ENCODE data around the gene HUS1B.
"Not testable (repeated sequence)": the region's sequence is repeated elsewhere in the genome, so short reads cannot be mapped to it uniquely, and the experiment has no call there.

HUS1B gene

GRCh38 chr6:679282-679681 is 22.4 kb upstream of the HUS1B start:
- DNase-seq (ENCODE audit: low read depth in 2 of 2), result no peak

- DNase-seq (ENCODE audit: low read depth in 2 of 2), result no peak
These were observed 21.6 kb upstream of the HUS1B start for GRCh38 chr6:678520-678919.

GRCh38 chr6:677919-678318 is 21.0 kb upstream of the HUS1B start:
- DNase-seq (ENCODE audit: low read depth in 2 of 2), result no peak

GRCh38 chr6:674956-675355 is 18.1 kb upstream of the HUS1B start:
- DNase-seq (ENCODE audit: low read depth in 2 of 2), result no peak

- DNase-seq (ENCODE audit: low read depth in 2 of 2), result no peak
These were observed 17.5 kb upstream of the HUS1B start for GRCh38 chr6:674406-674805.

- no peak for DNase-seq (ENCODE audit: low read depth in 2 of 2)
These were observed 10.5 kb upstream of the HUS1B start for GRCh38 chr6:667253-667927.

GRCh38 chr6:665403-666267 is 8.7 kb upstream of the HUS1B start:
- no peak for DNase-seq (ENCODE audit: low read depth in 2 of 2)

GRCh38 chr6:663788-664187 is 6.9 kb upstream of the HUS1B start:
- DNase-seq (ENCODE audit: low read depth in 2 of 2), result not testable (repeated sequence)

- no peak for DNase-seq (ENCODE audit: low read depth in 2 of 2)
These were observed 3.0 kb upstream of the HUS1B start for GRCh38 chr6:659716-660581.

GRCh38 chr6:658244-658643 is 1.3 kb upstream of the HUS1B start:
- DNase-seq (ENCODE audit: low read depth in 2 of 2), result no peak

- no peak for DNase-seq (ENCODE audit: low read depth in 2 of 2)
These were observed 843 bp upstream of the HUS1B start for GRCh38 chr6:657743-658142.

- no peak for DNase-seq (ENCODE audit: low read depth in 2 of 2)
These were observed 2.8 kb downstream of the HUS1B start for GRCh38 chr6:654136-654535.

GRCh38 chr6:652865-653264 is 4.0 kb downstream of the HUS1B start:
- DNase-seq (ENCODE audit: low read depth in 2 of 2), result no peak

- DNase-seq (ENCODE audit: low read depth in 2 of 2), result no peak
These were observed 6.8 kb downstream of the HUS1B start for GRCh38 chr6:650098-650497.

GRCh38 chr6:642805-643204 is 14.1 kb downstream of the HUS1B start:
- DNase-seq (ENCODE audit: low read depth in 2 of 2), result no peak

- no peak for DNase-seq (ENCODE audit: low read depth in 2 of 2)
These were observed 15.5 kb downstream of the HUS1B start for GRCh38 chr6:641225-641985.

GRCh38 chr6:636488-636887 is 20.4 kb downstream of the HUS1B start:
- DNase-seq (ENCODE audit: low read depth in 2 of 2), result no peak

- DNase-seq (ENCODE audit: low read depth in 2 of 2), result no peak
These were observed 21.7 kb downstream of the HUS1B start for GRCh38 chr6:635233-635632.

- DNase-seq (ENCODE audit: low read depth in 2 of 2), result no peak
These were observed 23.3 kb downstream of the HUS1B start for GRCh38 chr6:633611-634010.

- no peak for DNase-seq (ENCODE audit: low read depth in 2 of 2)
These were observed 28.1 kb downstream of the HUS1B start for GRCh38 chr6:628766-629165.

- no peak for DNase-seq (ENCODE audit: low read depth in 2 of 2)
These were observed 30.7 kb downstream of the HUS1B start for GRCh38 chr6:626236-626635.

GRCh38 chr6:624979-625378 is 31.9 kb downstream of the HUS1B start:
- DNase-seq (ENCODE audit: low read depth in 2 of 2), result no peak
